NCI-H1694 (cell line): Measurements from ENCODE around the gene MPND.

Experiments
- DNase-seq: peaks from one replicate; lab custom pipeline; 2025; lab: John Stamatoyannopoulos, UW

Gene MPND

DNA sequence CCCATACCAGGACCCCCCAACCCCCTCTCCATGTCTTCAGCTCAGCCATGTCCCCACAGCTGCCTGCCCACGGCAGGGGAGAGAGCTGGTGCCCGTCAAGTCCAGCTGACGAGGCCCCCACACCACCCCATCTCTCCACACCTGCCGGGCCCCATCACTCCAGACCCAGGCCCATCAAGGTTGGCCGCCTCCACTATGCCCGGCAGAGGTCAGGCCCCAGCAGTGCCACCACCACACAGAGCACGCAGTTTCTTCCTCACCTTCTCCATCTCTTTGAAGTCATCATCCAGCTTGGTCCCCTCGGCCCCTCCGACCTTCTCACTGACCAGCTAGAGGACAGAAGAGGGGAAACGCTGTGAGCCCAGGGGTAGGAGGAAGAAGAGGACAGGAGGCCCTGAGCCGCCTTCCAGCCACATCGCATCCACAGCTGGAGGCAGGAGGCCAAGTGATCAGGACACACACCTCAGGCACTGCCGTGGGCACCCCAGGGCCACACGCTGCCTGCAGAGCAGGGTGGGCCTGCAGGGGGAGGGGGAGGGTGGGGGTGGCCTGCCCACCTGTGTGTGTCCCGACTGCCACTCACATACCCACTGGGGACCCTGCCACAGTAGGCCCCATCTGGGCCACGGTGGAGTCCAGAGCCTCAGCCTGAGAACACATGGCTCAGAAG lies 23.4 kb downstream of the MPND start:
- no peak for DNase-seq

DNA sequence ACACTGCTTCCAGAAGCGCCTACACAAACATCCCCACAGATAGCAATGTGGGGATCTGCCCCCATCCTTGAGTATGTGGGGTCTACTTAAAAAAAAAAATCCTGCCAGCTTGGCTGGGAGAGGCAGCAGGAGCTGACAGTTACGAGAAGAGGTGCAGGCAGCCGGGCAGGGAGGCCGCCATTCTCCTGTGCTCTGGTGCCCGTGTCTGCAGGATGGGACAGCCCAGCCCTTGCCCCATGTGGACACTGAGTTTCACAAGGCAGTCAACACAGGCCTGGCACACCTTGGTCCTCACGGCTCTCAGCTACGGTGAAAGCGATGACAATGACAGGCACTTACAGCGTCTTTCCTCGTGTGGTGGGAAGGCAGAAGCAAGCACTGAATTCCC lies 24.0 kb downstream of the MPND start:
- no peak for DNase-seq

GRCh38 chr19:4367781-4368127 lies 24.4 kb downstream of the MPND start:
- DNase-seq, result no peak

DNA sequence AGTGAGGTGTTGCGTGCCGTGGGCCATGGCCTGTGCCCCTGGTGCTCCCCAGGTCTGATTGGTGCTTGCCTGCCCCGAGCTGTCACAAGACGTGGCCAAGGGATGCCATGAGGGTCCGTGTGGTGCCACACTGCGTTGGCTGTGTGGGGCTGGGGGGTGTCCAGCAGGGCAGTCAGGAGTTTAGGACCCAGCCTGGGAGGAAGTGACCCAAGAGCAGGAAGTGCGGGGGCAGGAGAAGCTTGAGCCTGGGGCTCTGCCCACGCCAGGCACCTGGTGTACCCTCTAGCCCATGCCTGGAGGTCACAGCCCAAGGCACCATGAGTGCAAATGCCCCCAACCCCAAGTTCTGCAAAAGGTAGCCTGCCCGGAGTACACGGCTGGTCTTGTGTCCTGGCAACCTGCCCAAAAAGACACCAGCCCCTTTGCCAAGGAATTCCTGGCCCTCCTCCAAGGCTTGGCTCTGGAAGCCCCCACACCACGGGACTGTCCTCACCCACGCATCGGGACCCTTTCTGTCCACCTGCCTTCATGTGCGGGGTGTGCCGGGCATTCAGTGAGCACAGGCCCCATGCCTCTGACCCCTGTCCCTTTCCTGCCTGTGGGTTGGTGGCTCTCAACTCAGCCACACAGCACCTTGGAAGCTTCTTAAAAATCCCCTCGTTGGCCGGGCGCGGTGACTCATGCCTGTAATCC lies 24.9 kb downstream of the MPND start:
- DNase-seq, result no peak

DNA sequence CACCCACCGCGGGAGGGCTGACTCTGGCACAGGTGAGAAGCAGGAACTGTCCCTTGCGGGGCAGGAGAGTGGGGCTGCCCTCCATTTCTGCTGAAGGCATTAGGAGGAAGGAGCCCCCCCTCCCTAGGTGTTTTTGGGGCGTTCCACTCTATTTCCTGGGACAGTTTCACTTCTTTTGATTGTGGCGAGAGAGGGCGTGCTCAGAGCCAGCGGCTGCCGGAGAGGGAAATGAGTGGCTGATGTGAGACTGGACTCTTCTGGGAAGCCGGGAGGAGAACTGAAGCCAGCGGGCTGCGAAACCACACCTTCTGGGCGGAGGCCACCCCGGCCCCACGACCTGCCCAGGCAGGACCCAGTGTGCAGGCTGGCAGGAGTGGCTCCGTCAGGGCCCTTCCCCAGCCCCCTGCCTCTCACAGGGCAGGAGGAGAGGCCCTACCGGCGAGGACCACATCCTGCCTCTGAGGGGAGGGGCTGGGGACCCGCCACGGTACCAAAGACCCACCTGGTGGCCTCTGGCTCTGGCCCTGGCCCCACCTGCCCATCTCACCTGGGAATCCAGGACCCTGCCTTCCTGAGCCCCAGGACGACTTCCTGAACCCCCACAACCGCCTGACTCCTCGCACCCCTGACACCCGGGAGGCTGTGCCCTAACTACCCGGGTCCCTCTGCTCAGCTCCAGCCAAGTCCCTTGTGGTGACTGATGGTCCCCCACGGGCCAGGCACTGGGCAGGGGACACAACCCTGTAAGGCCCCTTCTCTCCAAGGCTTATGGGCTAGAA lies 25.9 kb downstream of the MPND start:
- DNase-seq, result no peak

GRCh38 chr19:4369888-4370260 lies 26.5 kb downstream of the MPND start:
- peak; percentile 52 for DNase-seq

GRCh38 chr19:4370418-4371041 lies 27.2 kb downstream of the MPND start:
- no peak for DNase-seq

DNA sequence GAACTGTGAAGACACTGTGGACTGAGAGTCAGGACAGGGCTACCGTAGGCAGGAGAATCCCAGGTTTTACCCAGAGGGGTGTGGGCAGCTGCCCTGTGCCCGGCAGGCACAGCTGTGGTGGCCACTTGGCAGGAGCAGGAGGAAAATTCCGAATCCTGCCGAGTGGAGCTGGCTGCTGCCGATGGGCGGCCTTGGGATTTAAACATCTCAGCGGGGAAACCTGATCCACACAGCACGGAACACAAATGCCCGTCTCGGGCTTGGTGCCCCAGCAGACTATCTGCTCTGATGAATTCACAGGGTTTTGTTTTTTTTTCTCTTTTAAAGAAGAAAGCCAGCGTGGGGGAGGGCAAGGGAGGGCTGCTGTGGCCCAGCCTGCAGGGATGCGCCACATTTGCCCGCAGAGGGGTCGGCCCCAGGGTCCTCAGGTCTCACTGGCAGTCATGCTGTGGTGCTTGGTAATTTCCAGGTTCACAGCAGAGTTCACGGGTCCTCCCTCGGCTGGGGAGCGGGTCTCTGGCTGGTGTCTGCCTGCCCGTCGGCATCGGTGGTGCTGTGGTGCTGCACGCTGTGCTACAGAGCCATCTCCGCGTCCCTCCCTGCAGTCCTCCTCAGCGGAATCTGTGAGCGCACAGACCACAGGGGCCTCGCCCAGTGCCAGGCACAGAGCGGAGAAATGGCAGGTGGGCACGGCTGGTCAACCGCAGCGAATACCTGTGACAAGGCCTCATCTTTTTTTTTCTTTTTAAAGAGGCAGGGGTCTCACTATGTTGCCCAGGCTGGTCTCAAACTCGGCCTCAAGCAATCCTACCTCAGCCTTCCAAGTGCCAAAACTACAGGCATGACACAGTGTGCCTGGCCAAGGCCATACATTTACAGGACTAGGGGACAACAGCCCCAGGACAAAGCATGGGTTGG lies 28.1 kb downstream of the MPND start:
- no peak for DNase-seq

DNA sequence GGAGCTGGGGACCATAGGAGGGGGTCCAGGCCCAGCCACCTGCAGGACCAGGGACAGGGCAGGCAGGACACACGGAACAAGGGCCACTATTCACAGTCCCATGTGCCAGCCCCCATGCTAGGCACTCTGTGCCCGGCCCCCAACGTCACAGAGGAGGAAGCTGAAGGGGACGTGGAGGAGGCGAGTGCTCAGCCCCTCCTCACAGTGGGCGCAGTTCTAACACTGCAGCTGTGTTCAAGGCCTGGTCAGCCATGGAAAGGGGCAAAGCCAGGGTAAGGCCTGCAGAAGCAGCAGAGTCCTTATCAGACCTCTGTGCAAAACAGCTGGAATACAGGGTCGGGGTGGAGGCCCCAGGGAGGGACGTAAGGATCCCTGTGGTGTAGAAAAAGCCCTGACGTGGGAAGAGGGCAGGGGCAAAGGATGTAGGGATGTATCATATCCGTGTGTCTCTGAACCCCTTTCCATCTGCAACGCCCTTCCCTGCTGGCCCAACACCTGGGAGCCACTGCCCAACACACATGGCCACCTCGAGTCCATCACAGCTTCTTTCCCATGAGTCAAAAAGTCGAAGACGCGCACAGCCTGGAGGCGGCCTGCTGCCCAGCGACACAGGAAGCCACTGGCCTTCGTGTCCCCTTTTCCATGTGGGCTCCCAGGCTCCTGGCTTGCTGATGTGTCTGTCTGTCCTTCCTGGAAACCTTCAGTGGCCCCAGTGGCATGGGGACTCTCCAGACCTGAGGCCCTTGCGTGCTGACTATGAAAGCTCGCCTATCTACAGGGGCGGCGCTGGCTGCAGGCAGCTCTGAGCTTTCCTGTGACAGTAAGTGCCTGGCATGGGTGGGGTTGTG lies 29.0 kb downstream of the MPND start:
- no peak for DNase-seq

GRCh38 chr19:4373013-4373367 lies 29.6 kb downstream of the MPND start:
- DNase-seq, result no peak

- no peak for DNase-seq
Measured at GRCh38 chr19:4373601-4374497, 30.5 kb downstream of the MPND start.

DNA sequence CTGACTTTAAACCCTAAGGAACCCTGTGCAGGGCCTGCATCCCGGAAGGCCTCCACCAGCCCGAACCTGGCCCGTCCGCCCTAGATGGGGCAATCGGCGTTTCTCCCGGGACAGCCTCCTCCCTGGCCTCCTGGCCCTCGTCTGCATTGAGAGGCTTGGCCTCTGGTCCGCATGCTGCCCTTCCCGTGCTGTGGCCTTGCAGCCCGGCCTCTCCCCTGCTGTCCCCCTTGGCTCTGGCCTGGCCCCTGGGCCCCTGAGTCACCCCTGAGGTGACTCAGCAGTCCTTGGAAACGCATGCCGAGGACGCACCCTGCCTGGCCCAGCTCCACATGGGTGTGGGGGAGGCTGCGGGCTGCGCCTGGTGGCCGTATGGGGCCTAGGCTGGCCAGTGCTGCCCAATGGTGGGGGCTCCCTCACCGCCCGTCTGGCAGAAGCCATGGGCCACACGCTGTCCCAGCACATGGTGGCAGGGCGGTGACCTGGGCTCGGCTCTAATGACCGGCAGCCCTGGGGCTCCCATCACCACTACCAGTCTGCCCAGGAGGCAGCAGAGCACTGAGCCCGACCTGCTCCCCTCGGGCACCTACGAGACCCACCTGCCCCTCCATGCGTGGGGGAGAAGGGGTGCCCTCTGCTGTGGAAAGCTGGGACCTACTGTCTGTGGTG lies 31.3 kb downstream of the MPND start:
- no peak for DNase-seq

- DNase-seq, result peak; percentile 25
Measured at GRCh38 chr19:4375164-4376027, 32.0 kb downstream of the MPND start.

GRCh38 chr19:4376028-4376670 lies 32.8 kb downstream of the MPND start:
- DNase-seq, result no peak

DNA sequence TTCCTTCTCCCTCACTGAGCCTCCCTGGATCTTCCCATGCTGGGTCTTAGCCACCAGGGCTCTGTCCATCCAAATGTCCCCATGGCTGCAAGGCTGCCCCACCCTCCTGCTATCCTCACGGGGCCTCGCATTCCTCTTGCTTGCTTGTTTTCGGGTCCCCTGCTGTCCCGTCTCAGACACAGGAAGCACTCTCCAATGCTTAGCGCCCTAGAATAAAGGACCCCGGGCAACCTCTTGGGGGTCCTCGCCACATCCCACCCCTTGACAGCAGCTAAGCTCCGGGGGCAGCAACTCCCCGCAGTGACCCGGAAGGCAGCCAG lies 33.3 kb downstream of the MPND start:
- no peak for DNase-seq

DNA sequence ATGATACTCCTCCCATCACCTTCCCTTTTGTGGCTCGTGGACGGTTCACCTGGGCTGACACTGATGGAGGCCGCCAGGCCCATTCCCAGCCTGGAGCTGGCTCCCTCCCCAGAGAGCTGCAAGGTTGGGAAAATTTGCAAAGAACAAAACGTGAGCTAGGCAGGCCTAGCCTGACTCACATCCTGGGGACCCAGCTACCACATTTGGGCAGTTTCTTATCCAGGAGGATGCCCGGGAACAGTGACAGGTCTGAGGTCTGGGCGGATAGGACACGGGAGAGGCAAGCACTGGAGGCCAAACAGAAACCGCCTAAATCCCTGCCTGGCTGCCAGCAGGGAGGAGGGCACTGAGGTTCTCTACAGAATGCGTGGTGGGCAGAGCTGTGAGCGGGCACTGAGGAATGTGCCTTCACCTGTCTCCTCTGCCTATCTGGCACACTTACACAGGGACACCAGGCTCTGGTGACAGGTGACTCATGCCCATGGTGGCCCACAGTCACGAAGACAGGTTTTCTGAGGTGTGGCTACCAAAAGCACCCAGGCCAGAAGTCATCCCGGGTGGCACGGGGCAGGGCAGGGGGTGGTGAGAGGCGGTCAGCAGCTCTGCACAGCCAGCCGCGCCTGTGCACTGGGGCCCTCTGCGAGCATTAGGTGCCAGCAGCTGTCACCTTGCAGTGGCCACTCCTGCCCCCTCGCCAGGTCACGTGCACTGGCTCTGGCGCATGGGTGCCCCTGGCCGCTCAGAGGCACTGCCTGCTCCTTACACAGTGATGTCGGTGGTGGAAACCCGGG lies 33.8 kb downstream of the MPND start:
- no peak for DNase-seq

GRCh38 chr19:4378886-4379285 lies 35.5 kb downstream of the MPND start:
- DNase-seq, result no peak
